ENCODE data around the gene CCR3.
"Not testable (repeated sequence)": the region's sequence is repeated elsewhere in the genome, so short reads cannot be mapped to it uniquely, and the experiment has no call there.

CCR3 gene

GRCh38 chr3:46242120-46242519, at the start of gene CCR3:
Gene CCR3, plus strand, starts transcription at chr3:46242460. Its CDS starts 22,699 bp downstream, at chr3:46265159.
- DNase-seq = no peak

GRCh38 chr3:46192939-46193338, 49.3 kb upstream of the CCR3 start:
- no peak for DNase-seq

- no peak for DNase-seq
Measured at GRCh38 chr3:46193436-46193835, 48.8 kb upstream of the CCR3 start.

DNA sequence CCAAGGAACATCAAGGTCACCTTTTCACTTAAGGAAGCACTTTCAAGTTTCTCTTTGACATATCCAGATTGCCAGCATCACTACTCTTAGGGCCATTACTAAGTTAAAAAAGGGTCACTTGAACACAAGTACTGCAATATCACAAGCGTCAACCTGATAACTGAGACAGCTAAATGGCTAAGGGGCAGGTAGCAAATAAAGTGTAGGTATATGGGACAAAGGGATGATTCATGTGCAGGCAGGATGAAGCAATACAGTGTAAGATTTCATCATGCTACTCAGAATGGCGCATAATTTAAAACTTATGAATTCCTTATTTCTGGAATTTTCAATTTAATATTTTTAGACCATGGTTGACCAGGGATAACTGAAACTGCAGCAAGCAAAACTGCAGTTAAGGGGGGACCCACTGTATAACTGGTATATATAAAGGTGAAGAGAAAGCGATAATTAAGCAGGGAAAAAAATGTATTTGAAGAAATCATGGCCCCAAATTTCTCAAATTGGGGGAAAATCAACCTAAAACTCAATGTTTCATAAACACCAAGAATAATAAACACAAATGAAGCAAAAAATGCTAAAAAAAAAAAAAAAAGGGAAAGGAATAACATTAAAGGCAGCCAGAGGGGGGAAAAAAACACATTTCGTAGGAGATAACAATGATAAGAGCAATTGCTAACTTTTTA, 47.2 kb upstream of the CCR3 start:
- no peak for DNase-seq

GRCh38 chr3:46196261-46196957, 45.9 kb upstream of the CCR3 start:
- no peak for DNase-seq

DNA sequence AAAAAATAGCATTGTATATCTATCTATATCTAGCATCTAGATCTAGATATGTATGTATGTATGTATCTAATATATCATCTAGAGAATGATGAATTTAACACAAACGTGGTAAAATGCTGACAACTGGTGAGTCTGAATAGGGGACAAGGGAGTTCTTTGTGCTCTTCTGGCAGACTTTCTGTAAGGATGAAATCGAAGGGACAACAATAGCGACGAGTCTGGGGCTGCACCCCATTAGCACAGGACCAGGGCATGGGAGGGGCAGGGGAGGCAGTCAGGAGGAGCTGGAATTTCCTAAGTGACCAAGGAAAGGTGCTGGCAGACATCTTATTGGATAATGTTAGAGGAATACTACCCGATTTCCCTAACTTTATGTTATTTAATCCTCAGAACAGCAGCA, 42.0 kb upstream of the CCR3 start:
- DNase-seq = no peak

GRCh38 chr3:46200790-46201189, 41.5 kb upstream of the CCR3 start:
- DNase-seq = no peak

- no peak for DNase-seq
Measured at GRCh38 chr3:46202535-46202934, 39.7 kb upstream of the CCR3 start.

DNA sequence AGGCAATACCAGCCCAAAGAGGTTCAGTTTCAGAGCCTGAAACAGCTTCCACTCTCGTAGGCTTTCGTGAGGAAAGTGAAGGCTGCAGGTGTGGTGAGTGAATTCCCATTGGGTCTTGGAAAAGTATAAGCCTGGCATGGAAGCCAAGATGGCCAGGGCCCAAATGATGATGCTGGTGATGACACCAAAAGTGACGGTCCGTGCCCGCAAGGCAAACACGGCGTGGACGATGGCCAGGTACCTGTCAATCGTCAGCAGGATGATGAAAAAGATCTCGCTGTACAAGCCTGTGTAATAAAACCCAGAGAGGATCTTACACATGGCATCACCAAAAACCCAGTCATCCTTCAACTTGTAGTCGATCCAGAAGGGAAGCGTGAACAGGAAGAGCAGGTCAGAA, 38.6 kb upstream of the CCR3 start:
- DNase-seq = no peak

- no peak for DNase-seq
Measured at GRCh38 chr3:46205286-46205960, 36.8 kb upstream of the CCR3 start.

DNA sequence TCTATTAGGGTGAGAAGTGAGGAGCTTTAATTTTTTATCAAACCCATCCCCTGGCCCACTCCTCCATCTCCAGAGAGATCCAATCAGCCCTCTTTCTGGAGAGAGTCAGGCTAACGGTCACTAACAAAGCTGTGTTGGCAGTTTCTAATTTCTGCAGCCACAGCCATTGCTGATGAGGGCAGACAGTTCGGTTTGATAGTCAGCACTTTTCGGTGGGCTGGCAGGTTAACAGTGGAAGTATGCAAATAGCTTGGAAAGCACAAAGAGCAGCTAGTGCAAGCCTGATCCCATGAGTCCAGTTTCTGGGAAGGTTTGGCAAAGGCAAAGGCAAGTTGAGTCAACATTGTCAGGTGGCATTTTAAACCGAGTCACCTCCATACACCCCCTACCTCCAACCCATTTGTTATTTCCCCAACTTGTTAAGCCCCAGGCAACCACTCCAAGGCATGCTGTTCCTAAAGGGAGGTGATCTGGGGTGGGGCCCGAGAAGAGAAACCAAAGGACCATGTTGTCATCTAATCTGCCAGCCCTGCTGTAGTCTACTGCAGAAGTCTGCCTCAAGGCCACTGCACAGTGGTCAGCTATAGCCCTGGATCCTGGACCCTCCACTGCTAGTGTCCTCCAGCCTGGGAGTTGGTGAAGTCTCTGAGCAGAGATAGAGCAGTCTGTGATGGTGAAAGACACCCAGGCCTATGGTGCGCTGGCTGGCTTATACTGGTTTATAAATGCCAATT, 35.8 kb upstream of the CCR3 start:
- DNase-seq = no peak

GRCh38 chr3:46207514-46207913, 34.7 kb upstream of the CCR3 start:
- not testable (repeated sequence) for DNase-seq

DNA sequence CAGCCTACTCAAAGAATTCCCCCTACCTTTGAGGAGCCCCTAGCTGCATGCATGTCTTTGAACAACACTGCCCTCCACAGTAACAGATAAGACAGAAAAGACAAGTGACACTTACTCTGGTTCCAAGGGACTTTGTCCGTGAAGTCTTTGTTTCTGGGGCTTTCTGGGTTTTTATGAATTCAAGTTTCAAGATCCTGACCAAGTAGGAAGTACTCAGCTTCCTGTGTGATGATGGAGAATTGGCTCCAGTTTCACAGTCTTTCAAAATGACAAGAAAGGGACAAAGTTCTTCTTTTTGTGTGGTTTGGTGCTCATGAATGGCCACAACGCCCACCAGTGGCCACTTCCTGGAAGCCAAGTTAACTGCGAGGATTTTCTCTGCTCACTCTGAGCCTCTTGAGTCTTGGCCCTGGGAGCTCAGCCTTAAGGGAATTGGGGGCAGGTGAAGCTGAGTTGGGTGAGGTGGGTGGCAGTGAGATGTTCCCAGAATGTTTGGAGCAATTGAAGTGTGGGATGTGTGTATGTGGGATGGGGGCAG, 34.0 kb upstream of the CCR3 start, which contains the start of gene CCR1:
CCR1 (minus strand) TSS at position 147 of the 538 bp plus-strand sequence. CDS start 4,000 bp downstream, outside the sequence.
- peak in 1 of 2 experiments; percentile 3 for DNase-seq

DNA sequence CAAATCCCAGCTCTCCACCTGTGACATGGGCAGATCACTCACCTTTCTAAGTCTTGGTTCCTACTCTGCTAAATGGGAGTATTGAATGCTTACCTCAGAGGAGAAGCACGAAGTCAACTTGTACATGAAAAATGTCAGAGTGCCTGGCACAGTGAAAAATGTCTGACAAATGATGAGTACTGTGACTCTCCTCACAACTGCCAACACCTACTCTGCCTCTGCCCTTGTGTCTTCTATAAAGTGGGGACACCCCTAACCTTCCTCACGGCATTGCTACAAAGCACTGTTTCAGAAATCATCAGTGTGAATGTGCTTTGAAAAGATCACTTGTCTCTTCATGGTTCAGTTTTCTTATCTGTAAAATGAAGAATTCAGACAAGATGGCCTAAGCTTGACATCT, 33.2 kb upstream of the CCR3 start:
- no peak for DNase-seq

DNA sequence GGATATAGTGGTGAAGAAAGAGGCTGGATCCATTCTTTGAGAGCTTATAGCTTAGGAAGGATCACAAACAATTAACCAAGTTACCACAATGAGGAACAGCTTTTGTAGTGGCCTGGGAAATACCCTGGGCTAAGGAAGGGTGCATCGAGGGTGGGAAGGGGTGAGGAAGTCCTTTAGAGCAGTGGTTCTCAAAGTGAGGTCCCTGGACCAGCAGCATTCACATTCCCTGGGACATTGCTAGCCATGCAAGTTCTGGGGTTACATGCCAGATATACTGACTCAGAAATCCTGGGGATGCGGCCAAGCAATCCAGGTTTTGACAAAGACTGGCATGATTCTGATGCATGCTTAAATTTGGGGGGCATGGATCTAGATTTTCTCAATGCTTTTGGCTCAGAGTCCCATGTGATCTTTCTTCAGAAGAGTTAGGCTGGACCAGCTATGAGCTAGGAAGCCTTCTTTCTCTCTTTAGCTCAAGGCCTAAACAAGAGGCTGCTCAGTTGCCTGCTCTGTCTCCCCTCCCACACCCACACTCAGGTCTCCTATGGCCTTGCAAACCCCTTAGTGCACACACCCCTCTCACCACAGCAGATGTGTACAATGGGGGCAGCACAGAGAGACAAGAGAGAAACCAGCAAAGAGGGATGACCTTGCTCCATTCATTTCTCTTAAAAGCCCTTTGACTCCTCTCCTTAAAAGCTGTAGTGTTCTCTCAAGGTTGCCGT, 32.4 kb upstream of the CCR3 start:
- no peak for DNase-seq

GRCh38 chr3:46212101-46212500, 30.2 kb upstream of the CCR3 start:
- DNase-seq = no peak

DNA sequence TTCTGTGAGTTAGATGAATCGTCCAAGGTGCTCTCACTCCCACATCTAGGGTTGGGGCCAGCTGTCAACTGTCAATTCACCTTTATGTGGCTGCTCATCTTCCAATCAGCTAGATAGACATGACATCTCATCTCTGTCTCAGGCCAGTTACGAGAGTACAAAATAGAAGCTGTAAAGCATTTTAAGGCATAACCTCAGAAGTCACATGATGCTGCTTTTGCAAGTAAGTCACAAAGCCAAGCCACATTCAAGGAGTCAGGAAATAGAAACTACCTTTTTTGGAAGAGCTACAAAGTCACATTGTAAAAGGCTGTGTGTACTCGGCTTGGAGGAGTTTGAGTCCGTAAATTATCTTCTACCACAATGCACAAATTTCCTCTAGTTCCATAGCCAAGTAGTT, 29.1 kb upstream of the CCR3 start:
- no peak for DNase-seq

DNA sequence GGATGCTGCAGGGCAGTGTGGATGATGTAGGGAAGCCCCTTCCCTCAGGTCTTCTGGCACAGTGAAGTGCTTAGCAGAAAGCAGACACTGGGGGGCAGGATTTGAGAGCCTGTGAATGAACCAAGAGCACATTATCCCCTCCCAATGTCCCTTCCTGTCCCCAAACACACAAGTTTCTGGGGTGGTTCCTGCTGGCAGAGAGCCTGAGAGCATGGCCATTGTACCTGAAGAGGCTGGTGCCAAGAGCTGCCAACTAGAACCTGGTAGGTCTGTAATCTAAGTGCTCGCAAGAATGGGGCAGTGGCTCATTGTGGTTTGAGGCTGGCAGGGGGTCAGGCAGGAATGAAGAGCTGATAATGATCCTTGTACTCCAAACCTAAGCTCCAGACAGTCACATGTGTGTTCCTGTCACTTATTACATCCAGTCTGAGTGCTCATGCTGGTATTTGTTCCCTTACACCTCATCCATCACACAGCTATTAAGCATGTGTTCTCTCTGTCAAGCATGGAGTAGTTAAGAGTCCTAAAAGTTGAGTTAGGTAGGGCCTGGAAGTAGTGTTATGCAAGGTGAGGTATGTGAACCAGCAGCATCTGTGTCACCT, 27.4 kb upstream of the CCR3 start:
- DNase-seq = peak in 1 of 2 experiments; percentile 20

- DNase-seq = no peak
Measured at GRCh38 chr3:46215810-46216414, 26.3 kb upstream of the CCR3 start.

GRCh38 chr3:46218196-46218709, 24.0 kb upstream of the CCR3 start:
- no peak for DNase-seq

DNA sequence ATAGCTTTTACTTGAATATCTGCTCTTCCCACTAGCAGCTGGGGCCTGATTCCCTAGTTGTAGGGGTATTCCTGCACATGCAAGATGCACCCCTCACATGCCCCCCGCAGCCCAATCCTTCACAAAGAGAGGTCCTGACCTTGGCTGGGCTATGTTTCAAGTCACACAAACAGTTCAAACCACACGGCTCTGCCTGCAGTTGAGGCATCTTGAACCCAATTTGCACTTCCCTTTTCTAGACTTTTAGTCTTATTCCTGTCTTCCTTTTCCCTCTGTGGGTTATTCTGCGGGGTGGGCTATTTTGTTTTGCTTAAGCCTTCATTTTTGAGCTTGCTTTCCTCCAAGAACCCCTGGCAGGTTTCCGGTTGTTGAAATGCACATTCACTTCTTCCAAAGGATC, 20.9 kb upstream of the CCR3 start:
- no peak for DNase-seq
